ENCODE measurements around the gene DDX19B.
"Not testable (repeated sequence)": the region's sequence is repeated elsewhere in the genome, so short reads cannot be mapped to it uniquely, and the experiment has no call there.

The DDX19B gene

DNA sequence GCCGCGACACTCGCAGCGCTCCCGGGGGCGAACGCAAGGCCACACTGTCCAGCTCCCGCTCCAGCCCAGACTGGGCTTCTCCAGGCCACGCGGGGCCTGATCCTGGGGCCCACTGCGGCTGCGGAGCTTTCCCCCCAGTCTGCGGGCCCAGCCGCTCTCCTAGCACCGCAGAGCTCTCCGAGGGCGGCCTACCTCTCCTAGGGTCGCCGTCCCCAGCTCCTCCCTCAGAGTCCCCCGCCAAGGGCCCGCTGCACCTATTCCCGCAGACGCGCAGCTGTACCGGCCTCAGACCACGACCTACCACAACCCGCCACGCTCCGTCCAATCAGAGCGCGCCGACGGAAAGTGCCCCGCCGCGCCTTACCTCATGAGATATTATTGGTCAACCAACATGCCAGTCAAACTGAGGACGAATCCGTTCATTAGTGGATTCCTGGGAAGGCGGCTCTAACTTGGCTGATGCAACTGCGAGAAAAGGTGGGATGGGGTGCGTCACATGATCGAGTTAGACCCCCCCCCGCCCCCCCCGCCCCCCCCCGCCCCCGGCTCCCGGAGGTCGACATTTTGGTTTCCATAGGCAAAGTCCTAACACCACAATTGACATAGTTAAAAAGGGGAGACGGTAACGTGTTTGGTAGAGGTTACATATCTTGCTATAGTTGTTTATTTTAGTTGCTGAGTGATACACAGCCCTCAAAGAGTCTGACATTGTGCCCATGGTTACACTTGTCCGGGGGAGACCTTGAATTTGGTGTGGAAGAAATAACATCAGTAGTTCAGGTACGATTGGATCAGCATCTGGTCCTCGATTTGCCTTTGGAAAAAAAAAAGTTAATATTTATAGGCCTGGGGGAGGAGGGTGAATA lies 9.5 kb upstream of the DDX19B start, which contains the start of gene AARS1:
Gene AARS1 (minus strand): TSS at position 278 of the 866 bp plus-strand sequence. CDS start 6,743 bp downstream, outside the sequence.
- DNase-seq: peak; percentile 91 to 92

DNA sequence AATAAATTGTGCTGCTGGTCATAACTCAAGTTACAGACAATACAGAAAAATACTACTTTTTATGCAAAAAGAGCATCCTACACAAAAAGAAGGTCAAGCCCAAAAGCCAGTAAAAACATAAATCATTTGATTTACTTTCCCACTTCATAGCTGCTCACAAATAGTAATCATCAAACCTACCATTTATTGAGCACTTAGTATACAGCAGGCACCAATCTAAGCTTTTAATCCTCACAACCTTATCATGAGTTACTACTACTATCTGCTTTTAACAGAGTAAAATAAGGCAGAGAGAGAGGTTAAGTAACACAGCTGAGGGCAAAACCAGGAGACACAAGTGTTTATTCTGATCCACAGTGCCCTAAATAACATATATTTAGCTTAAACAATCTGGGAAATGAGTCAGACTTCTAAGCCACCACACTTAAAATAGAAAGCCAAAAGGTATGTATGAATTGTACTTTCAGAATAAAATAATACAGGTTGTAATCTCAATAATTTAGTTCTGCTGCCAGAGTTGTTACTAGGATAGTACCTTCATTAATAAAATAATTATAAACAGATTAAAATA lies 8.0 kb upstream of the DDX19B start:
- DNase-seq: no peak

DNA sequence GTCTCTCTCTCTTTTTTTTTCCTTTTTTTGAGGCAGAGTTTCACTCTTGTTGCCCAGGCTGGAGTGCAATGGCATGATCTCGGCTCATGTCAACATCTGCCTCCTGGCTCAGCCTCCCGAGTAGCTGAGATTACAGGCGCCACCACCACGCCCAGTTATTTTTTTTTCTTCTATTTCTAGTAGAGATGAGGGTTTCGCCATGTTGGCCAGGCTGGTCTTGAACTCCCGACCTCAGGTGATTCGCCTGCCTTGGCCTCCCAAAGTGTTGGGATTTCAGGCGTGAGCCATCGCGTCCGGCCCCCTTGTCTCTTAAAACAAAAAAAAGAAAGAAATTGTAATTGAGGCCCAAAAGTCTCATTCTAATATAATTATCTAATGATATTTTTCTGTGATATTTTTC lies 6.8 kb upstream of the DDX19B start:
- not testable (repeated sequence) for DNase-seq

DNA sequence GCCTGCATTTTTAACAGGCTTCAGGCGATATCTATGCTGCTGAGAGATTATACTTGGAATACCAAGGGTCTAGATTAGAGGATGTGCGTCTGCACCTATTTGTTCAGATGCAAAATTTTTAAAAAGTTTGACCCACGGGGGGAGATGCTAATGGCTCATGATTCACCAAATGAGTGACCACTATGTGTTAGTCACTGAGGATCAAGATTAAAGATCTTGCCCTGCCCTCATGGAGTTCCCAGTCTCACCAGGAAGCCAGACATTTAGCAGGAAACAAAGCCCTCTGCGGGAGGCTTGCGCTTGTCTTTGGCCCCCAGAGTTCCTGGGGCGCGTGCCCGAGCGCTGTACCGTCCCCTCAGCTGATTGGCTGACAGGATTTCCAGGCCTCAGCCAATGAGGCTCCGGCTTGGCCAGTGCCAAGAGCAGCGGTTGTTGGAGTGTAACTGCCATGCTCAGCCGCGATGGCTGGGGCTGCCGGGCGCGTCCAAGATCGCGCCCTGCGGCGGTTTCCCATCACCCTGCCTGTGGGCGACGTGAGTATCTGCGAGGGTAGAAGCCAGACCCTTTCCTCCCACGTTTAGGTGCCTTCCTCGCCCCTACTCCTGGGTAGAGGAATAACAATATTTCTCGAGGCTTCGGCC lies 4.5 kb upstream of the DDX19B start:
- DNase-seq: no peak

DNA sequence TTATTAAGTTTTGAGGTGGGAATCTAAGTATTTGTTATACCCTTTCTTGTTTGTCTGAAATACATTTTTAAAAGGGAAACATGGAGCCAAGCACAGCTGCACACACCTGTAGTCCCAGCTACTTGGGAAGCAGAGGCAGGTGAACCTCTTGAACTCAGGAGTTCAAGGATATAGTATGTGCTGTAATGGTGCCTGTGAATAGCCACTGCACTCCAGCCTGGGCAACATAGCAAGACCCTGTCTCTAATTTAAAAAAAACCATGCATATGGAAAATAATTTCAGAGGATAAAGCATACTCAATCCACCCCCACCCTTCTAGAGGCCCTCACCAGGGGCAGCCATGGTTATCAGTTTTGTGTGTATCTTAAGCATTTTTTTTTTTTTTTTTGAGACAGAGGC lies 3.4 kb upstream of the DDX19B start:
- DNase-seq: no peak

DNA sequence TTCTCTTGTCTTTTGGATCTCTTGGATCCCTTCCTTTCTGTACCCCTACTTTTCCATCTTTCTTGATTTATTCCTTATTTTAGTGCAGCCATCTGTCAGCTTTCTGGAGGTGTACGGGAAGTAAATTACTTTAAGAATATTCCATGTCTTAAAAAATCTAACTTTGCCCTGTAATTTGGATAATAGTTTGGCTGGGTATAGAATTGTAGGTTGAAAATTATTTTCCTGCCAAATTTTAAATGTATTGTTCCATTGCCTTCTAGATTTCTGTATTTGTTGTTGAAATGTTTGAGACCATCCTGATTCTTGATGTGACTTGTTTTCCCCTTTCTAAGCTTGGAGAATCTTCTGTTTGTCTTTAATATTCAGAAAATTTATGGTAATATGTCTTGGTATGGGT lies 2.1 kb downstream of the DDX19B start:
- no peak for DNase-seq

DNA sequence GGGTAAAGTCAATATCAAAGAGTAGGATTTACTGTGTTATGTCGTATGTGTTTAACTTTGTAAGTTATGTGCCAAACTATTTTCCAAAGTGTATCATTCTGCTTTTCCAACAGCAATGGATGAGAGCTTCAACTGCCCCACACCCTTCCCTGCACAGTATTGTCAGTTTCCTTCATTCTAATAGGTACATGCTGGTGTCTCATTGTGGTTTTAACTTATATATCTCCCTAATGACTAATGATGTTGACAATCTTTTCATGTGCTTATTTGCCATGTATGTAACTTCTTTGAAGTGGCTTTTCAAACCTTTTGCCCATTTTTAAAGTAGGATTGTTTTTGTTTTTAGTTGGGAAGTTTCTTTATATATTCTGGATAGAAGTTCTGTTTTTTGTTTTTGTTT lies 3.8 kb downstream of the DDX19B start:
- no peak for DNase-seq

DNA sequence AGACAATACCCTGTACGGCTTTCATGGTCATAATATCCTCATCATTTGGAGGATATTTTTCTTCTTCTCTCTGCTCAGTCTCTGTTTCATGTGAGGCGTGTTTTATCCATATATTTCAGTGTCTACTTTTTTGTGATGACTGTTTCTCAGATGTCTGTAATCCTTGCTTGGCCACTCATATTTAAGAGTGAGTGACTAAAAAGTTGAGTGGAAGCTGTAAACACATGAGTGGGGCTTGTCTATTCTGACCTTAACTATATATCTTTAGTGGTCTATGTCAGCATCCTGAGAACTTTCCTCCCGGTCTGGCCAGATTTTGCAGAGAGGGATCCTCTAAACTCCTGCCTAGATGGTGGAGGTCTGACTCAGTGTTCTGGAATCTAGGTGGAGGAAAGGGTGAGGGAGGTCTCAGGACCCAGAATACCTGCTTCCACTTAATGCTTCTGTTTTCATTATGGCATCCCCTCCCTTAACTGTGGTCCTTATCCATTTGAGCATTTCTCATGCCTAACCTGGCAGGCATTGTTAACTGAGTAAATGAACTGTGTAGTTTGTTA lies 6.0 kb downstream of the DDX19B start:
- DNase-seq: no peak

DNA sequence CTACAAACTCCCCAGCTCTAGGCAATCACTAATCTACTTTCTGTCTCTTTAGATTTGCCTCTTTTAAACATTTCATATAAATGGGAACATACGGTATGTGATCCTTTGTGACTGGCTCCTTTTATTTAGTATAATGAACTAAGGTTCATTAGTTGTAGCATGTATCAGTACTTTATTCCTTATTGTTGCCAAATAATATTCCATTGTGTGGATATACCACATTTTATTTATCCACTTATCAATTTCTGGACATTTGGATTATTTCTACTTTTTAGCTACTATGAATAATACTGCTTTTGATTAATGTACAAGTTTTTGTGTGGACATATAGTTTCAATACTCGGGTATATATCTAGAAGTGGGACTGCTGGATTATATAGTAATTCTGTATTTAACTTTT lies 7.9 kb downstream of the DDX19B start:
- DNase-seq: no peak

DNA sequence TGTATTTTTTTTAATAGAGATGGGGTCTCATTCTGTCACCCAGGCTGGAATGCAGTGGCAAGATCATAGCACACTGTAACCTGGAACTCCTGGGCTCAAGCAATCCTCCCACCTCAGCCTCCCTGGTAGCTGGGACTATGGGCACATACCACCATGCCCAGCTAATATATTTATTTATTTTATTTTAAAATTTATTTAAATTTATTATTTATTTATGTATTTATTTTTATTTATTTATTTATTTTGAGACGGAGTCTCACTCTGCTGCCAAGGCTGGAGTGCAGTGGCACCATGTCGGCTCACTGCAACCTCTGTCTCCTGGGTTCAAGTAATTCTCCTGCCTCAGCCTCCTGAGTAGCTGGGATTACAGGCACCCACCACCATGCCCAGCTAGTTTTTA lies 8.7 kb downstream of the DDX19B start:
- DNase-seq: not testable (repeated sequence)

DNA sequence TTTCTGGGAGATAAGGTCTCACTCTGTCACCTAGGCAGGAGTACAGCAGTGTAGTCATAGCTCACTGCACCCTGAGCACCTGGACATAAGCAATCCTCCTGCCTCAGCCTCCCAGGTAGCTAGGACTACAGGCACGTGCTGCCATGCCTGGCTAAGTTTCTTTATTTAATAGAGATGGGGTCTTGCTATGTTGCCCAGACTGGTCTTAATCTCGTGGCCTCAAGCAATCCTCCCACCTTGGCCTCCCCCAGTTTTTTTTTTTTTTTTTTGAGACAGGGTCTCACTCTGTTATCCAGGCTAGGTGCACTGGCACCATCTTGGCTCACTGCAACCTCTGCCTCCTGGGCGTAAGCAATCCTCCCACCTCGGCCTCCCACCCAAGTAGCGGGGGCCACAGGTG lies 21.1 kb downstream of the DDX19B start:
- DNase-seq: no peak

DNA sequence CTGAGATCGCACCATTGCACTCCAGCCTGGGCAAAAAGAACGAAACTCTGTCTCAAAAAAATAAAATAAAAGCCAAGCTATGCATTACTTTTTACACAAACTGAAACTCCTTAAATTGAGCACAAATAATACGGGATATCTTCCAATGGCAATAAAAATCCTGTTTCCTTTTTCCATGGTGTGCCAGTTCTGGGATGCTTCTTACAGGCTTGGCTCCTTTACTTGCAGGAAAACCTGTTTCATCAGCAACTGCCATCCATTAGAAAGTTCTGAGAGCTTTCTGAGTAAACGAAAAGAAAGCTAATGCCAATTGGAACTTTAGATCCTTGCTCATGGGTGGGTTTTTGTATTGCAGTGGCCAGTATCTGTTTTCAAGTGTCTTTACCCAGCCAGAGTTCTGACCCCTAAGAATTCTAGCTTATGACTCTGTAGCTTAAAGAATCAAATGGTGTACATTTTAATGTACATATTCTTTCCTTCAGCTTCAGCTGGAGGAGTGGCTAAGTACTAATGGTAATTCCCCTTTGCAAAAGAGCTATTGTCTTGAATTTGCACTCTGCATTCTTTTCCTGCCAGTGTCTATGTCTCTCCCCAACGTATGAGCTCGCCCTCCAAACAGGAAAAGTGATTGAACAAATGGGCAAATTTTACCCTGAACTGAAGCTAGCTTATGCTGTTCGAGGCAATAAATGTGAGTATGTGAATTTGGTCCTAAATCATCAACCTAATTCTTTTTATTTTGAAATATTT lies 26.2 kb downstream of the DDX19B start:
- DNase-seq: no peak

DNA sequence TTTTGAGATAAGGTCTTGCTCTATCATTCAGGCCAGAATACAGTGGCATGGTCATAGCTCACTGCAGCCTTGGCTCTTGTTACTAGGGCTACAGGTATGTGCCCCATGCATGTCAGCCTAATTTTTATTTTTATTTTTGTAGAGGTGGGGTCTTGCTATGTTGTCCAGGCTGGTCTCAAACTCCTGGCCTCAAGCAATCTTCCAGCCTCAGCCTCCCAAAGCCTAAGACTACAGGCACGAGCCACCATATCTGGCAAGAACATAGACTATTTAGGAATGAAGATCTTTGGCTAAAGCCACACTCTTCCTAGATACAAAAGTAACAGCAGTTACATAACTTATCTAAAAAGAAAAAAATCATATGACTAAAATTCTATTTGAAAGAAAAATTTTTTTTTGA lies 32.1 kb downstream of the DDX19B start:
- DNase-seq: no peak

DNA sequence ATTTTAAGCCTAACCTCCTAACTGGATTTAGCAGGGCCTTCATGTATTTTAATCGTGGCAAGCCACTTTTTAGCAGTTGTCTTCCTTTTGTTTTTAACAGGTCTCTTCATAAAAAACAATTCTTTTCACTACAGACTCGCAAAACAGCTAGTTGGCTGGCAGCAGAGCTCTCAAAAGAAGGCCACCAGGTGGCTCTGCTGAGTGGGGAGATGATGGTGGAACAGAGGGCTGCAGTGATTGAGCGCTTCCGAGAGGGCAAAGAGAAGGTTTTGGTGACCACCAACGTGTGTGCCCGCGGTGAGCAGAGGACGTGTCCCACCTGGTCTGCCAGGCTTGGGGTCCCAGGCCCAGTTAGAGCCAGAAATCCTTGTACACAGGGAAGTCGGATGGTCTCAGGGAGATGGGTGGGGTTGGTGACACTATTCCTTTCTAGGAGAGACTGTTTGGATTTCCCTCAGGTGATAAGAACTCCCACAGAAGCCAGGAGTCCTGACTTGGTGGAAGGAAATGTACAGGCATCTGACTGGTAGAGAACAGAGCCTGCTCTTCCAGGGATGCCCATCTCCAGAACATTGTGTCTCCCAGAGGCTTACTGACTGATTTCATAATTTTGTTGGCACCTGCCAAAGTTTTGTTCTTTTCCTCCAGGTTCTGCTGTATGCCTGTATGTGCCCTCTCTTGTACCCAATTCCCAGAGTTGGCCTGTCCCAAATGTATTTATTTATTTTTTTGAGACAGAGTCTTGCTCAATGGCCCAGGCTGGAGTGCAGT lies 32.8 kb downstream of the DDX19B start:
- DNase-seq: peak in 1 of 2 experiments; percentile 3

DNA sequence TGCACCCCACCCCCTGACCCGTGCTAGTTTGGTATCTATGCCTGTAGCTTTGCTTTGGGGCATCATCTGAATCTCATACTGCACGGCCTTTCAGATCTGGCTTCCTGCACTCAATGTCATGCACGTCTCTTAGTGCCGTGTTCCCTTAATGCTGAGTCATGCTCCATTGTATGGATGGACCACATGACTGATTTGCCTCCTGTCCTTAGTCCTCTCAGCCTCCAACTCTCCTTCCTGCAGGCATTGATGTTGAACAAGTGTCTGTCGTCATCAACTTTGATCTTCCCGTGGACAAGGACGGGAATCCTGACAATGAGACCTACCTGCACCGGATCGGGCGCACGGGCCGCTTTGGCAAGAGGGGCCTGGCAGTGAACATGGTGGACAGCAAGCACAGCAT lies 33.7 kb downstream of the DDX19B start:
- DNase-seq: not testable (repeated sequence)

DNA sequence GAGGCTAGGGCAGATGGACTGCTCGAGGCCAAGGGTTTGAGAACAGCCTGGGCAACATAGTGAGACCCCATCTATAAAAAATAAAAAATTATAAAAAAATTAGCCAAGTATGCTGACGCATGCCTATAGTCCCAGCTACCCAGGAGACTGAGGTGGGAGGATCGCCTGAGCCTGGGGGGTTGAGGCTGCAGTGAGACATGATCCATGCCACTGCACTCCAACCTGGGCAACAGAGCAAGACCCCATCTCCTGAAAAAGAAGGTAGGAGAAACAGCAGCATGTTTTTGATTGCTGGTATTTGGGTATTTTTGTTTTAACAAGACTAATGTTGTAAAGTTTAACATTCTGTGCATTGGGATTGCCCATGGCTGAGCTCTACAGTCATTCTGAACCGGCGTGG lies 38.8 kb downstream of the DDX19B start:
- DNase-seq: no peak

DNA sequence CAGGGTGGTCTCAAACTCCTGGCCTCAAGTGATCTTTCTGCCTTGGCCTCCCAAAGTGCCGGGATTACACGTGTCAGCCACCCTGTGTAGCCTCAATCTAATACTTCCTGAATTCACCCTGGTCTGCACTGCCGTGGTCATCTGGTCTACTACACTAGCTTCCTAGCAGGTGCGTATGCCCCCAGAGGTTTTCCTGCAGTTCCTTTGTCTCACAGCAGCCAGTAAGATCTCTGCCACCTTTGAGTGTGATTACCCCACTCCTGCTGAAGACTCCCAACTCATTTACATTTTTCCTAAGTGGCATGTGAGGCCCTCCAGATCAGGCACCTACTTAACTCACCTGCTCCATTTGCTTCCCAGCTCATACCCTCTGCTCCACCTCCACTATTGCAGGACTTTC lies 42.6 kb downstream of the DDX19B start:
- DNase-seq: no peak

DNA sequence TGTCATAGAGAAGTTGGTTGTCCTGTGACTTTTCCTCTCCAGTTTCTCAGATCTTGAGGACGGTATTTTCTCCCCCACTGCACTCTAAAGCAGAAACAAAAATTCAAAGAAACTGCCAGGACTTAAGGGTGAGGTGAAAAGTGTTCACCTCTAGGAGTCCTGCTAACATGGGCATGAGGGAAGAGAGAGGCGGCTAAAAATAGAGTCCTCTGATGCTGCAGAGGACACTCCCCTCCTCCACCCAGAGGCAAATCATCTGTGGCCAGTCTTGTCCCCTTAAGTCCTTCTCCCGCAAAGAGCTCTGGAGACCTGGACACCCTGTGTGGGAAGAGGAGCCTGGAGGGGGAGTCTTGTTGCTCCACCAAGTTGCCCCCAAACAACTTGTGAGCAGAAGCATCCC lies 43.0 kb downstream of the DDX19B start:
- DNase-seq: no peak

DNA sequence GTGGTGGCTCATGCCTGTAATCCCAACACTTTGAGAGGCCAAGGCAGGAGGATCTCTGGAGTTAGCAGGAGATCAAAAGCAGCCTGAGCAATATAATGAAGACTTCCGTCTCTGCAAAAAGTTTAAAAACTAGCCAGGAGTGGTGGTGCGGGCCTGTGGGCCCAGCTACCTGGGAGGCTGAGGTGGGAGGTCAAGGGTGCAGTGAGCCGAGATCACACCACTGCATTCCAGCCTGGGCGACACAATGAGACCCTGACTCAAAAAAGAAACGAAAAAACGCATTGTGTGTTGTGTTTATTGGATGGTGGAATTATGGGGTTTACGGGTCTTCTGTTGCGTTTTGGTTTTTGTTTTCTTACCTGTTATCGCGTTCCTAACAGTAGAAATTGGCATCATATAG lies 46.9 kb downstream of the DDX19B start:
- no peak for DNase-seq

DNA sequence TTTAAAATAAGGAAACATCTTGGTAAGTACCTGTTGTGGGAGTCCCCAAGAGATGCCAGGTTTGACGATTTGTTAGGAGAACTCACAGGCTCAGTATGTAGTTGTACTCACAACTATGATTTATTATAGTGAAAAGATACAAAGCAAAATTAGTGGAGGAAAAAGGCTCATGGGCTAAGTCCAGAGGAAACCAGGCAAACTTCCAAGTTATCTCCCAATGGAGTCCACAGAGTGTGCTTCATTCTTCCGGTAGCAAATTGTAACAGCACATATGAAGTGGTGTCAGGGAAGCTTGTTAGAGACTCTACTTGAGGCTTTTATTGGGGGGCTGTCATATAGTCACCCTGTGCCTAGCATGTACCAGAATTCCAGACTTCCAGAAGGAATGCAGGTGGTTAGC lies 50.0 kb downstream of the DDX19B start:
- no peak for DNase-seq

DNA sequence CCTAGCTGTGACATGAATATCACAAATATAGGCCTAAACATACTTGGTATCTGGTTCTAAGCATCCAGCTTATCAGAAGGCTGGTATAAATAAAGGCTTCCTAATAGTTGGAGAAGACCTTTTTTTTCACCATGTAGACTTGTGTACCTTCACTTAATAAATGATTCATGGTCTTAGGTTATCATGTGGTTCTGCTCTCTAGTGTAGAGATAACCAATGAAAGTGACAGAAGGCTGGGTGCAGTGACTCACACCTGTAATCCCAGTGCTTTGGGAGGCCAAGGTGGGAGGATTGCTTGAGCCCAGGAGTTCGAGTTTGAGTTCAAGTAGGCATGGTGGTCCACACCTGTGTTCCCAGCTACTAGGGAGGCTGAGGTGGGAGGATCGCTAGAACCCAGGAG lies 50.8 kb downstream of the DDX19B start:
- no peak for DNase-seq

DNA sequence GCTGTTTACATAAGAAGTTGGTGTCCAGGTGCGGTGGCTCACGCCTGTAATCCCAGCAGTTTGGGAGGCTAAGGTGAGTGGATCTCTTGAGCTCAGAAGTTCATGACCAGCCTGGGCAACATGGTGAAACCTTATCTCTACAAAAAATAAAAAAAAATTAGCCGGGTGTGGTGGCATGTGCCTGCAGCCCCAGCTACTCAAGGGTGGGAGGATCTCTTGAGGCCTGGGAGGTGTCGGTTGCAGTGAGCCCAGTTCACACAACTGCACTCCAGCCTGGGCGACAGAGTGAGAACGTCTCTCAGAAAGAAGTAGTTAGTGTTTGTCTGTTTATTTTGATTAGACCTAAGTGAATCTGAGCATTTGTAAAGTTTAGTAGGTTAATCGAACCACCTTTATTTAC lies 60.6 kb downstream of the DDX19B start:
- DNase-seq: no peak

All from activated CD4-positive, alpha-beta T cell treated with anti-CD3 and anti-CD28 coated beads, Interleukin-2, amount 50 U/mL, for 4 hours (primary cell).